Stimulated activated CD4-positive, alpha-beta T cell treated with anti-CD3 and anti-CD28 coated beads, TNF-alpha, amount 100 ng/mL, for 4 hours (primary cell): ENCODE results near the gene PRDX5.

Source experiments
- DNase-seq, 3 experiments: peaks; one replicate each; pipeline ENCODE4 v3.0.0-alpha.2; 2020; ENCODE audit warnings: low read depth in 3 of 3

PRDX5 gene

DNA sequence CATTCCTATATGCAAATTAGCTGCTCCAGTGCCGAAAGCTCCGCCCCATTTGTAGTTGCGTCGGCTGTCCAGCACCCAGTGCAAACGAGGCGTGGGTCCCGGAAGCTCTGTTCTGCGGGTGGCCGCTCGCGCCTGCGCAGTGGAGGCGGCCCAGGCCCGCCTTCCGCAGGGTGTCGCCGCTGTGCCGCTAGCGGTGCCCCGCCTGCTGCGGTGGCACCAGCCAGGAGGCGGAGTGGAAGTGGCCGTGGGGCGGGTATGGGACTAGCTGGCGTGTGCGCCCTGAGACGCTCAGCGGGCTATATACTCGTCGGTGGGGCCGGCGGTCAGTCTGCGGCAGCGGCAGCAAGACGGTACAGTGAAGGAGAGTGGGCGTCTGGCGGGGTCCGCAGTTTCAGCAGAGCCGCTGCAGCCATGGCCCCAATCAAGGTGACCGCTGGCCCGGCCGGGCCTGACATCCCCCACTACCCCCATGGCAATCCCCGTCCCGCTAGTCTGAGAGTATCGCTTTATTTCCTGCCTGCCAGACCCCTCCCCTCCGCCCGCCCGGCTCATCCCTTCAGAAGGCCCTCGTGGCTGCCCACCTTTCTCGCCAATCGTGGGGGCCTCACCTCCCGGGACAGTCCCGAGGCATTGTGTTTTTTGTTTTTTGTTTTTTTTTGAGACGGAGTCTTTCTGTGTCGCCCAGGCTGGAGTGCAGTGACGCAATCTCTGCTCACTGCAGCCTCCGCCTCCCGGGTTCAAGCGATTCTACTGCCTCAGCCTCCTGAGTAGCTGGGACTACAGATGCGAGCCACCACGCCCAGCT is at the start of gene PRDX5:
Gene PRDX5, plus strand, starts transcription at position 161 of the 805 bp plus-strand sequence. Its CDS starts 95 bp downstream, at position 256.
- peak; percentile 85 to 90 (median 86) for DNase-seq

DNA sequence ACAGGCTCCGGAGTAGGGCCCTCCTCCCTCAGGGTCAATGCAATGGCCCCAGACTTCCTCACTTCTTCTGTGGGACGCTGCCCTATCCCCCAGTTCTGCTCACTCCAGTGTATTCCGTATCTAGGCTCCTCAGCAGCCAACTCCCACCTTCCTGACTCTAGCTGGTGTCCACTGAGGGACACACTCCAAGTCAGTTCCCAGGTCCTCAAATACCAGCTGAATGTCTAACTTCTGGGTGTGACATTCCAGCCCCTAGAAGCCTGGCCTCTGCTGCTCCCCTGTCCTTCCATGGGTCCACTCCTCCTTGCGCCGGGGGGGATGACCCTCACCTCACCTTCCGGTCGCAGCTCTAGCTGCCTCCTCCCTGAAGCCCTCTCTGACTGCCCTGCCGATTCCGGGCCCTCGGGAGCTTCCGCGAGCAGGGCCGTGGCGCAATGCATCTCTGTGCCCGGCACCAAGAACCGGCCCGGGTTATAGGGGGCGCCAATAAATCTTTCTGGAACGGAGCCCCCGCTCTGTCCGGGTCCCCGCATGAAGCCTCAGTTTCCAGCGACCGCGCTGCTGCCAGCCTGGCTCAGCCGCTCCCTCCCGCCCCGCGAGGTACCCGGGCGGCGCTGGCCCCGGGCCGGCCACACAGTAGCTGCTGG is 48.9 kb upstream of the PRDX5 start:
- no peak for DNase-seq

GRCh38 chr11:64269540-64270220 is 48.2 kb upstream of the PRDX5 start:
- DNase-seq = peak; percentile 95 to 97 (median 96)

DNA sequence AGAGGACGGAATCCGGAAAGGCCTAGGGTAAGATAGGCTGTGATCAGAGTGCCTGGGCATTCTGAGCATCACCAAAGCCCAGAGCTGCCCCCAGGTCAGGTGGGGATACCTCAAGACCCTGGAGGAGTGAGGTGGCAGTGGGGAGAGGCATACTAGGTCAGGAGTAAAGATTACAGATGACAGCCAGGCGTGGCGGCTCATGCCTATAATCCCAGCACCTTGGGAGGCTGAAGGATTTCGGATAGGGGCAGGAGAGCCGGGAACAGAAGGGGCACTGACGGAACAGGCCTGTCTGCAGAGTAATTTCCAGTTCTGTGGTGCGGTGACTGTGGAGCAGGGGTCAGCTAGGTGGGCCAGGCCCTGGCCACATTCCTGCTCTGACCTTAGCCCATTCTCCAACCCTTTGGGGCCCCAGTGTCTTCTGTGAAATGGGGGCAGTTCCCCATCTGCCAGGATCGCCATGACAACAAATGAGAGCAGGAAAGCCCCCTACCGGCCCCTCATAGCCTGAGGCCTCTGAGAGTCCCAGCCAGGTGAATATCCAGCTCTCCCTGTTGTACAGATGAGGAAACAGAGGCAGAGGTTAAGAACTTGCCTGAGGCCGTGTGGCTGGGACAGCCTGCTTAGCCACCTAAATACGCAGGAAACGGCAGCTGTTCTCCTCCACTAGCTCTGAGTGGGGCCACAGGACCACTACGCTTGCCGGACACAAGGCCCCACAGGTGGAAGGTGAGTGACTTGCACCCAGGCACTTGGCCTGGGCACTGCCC is 42.7 kb upstream of the PRDX5 start:
- DNase-seq = no peak

DNA sequence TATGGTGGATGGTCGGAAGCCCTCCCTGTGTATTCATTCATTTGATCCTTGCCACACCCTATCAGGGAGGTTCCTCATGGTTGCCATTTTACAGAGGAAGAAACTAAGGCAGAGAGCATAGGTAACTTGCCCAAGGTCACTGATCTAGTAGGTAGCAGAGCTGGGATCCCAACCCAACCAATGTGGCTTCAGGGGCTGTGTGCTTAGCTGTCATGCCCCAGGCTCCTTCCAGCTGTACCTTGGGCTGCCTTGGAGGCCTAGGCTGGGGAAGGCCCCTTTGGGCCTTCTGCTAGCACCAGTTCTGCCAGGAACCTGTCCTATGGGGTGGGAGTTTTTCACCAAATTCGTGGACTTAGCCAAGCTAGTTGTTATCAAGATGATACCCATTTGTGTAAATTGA is 42.1 kb upstream of the PRDX5 start:
- no peak for DNase-seq

GRCh38 chr11:64276653-64277431 is 41.1 kb upstream of the PRDX5 start:
- DNase-seq = no peak

DNA sequence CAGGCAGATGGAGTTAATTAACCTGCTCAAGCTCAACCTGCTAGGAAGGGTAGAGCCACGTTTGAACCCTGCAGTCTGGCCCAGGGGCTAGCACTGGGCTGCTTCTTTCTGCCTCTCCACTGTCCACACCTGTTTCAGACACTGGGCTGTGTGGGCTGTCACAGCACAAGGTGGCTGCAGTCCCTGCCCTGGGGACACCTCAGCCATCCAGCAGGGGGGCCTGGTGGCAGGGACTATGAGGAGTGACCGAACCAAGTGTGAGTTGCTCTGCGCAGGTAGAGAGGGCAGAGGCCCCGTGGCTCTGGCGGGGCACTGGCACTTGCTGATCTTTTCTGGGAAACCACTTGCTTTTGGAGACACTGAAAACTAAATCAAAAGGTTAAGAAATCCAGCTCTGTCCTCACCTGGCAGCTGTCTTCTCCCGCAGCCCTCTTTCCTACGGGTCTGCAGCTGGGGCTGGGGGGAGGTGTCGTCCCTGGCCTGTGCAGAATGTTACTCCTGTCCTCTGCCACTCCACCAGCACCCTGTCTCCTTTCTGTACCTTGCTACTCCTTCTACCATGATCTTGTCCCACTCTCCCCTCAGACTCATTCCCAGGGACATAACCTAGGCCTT is 39.2 kb upstream of the PRDX5 start:
- DNase-seq = no peak

DNA sequence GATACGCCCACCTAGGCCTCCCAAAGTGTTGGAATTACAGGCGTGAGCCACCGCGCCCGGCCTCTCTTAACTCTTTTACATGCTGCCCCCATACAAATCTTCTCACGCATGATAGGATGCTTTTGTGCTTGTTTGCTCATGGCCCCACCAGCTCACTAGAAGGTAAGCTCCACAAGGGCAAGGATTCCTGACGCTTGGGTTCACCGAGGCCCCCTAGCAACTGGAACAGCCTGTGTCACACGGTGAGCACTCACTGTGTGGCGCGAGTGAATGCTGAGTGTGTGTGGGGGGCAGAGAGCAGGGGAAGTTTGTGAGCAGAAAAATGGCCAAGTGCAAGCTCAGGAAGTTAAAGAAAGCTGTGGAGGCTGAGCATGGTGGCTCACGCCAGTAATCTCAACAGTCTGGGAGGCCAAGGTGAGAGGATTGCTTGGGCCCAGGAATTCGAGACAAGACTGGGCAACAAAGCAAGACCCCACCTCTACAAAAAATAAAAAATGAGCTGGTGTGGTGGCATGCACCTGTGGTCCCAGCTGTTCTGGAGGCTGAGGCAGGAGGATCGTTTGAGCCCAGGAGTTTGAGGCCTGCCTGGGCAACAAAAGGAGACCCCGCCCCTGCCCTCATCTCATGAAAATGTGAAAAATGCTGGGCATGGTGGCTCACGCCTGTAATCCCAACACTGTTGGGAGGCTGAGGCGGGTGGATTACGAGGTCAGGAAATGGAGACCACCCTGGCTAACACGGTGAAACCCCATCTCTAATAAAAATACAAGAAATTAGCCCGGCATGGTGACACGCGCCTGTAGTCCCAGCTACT is 35.8 kb upstream of the PRDX5 start:
- DNase-seq = no peak

GRCh38 chr11:64283092-64283491 is 34.8 kb upstream of the PRDX5 start:
- DNase-seq = no peak

DNA sequence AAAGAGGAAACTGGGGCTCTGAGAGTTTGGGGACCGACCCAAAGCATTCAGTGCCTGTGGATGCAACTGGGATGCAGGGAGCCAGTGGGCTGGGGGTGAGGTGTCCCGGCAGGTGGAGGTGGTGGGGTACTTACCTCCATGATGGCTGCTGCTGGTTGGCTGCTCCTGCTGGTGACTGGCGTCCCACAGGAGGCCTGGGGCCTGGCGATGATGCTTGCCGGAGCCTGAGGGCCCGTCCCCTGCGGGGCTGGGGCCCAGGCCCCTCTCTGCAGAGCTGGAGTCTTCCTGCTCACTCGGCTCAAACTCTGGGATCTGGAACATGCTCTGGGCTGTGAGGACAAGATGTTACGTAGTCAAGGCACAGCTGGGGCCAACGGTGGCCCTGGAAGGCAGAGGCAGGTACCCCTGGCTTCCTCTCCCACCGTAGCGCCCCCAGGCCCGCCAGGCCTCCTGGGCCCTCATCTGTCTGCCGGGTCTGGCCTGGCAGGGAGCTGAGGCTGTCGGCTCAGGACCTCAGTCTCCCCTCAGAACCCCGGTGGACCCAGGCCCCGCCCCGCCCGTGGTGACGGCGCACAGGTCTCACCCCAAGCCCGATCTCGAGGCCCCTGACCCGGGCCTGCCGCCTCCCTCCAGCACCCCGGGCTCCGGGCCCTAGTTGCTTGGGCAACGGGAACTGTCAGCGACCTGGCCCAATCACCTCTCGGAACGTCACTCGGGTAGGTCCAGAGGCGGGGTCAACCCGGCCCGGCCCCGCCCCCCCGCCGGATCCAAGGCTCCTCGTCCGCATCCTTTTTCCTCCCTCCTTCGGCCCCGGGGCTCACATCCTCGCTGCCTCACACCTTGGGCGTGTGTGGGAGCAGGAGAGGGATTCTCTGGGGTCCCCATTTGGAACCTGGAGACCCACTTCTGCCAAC is 33.6 kb upstream of the PRDX5 start, which contains the start of gene BAD:
Gene BAD, minus strand, starts transcription at position 618 of the 914 bp plus-strand sequence. Its CDS starts 297 bp downstream, at position 321.
- DNase-seq = peak; percentile 83 to 90 (median 87)

DNA sequence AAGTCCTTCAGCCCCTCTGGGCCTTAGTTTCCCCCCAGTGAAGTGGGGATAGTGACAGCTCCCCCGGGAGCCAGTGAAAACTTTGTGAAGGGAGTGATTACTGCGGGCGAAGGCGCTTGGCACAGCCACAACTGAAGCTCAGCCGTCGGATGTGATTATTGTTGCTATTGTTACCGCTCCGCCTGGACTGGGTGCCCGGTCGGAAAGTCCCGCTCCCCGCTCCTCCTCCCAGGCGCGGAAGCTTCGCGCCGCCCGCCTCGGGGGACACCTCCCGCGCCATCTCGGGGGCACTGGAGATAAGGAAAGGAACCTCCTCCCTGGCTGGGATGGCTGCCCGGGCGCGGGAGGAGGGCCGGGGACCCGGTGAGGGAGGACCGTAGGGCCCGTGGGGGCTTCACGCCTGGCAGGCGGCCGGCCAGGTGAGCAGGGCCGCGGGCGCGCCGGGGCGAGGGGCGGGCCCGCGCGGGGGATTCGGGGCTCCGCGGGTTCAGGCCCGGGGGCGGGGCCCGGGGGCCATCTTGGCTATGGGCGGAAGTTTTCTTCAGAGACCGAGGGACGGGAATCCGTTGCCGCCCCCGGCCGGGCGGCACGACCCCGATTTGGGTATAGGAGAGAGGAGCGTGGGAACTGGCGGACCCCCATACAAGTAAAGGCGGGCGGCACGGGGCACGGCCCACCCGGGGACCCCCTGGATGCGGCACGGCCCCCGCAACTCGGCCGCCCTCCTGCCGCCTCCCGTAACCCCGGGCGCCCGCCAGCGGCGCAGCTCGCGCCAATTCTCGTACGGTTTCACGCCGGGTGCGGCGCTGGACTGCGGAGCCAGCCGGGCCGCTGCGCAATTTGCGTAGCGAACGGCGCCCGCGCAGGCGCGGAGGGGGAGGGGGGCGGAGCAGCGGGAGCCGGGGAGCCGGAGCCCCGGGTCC is 32.7 kb upstream of the PRDX5 start, which contains the start of gene GPR137:
Gene GPR137, plus strand, starts transcription at position 887 of the 923 bp plus-strand sequence. CDS start 677 bp downstream, outside the sequence.
- peak; percentile 84 to 94 (median 87) for DNase-seq

DNA sequence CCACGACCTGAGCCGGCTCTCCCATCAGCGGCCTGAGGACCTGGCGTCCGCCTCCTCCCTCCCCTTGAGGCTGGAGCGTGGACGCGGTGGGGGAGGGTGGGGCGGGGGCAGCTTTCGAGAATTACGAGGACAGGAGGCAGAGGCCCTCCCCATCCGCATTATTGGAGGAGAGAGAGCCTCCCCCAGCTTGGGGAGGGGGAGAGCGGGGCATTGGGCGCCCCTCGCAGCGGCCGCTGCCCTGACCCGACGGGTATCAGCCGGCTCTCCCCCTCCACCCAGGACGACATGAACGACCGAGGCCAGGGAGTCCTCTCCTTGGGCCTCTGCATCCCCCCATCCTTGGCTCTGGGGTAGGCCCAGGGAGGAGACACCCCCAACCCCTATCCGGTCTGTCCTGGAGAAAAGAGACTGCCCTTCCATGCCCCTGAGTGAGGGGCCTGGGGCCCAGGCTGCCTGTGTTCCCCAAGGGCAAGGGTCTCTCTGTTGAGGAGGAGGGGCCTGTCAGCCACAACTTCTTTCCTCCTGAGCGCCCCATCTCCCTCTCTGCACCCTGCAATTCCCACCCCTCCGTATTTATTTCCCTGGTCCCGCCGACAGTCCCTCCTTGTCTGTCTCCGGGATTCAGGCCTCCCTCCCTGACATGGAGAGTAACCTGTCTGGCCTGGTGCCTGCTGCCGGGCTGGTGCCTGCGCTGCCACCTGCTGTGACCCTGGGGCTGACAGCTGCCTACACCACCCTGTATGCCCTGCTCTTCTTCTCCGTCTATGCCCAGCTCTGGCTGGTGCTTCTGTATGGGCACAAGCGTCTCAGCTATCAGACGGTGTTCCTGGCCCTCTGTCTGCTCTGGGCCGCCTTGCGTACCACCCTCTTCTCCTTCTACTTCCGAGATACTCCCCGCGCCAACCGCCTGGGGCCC is 31.8 kb upstream of the PRDX5 start:
- DNase-seq = no peak

- DNase-seq = no peak
Measured at GRCh38 chr11:64286801-64287159, 31.1 kb upstream of the PRDX5 start.

- DNase-seq = no peak
Measured at GRCh38 chr11:64287676-64288352, 30.1 kb upstream of the PRDX5 start.

DNA sequence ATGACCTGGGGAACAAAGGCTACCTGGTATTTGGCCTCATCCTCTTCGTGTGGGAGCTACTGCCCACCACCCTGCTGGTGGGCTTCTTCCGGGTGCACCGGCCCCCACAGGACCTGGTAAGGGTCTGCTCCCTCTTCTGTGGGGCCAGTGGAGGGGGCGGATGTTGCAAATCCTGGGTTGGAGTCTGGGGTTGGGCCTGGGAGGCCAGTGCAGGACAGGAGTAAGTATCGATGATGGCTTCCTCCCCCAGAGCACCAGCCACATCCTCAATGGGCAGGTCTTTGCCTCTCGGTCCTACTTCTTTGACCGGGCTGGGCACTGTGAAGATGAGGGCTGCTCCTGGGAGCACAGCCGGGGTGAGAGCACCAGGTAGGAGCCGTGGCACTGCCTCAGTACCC is 29.6 kb upstream of the PRDX5 start:
- no peak for DNase-seq
